NCI-H2029 (cell line): Measurements from ENCODE around the gene ATP2A1.
"Not testable (repeated sequence)": the region's sequence is repeated elsewhere in the genome, so short reads cannot be mapped to it uniquely, and the experiment has no call there.

Experiments used
- DNase-seq: peaks from one replicate; lab custom pipeline; 2025; lab: John Stamatoyannopoulos, UW

Gene ATP2A1

DNA sequence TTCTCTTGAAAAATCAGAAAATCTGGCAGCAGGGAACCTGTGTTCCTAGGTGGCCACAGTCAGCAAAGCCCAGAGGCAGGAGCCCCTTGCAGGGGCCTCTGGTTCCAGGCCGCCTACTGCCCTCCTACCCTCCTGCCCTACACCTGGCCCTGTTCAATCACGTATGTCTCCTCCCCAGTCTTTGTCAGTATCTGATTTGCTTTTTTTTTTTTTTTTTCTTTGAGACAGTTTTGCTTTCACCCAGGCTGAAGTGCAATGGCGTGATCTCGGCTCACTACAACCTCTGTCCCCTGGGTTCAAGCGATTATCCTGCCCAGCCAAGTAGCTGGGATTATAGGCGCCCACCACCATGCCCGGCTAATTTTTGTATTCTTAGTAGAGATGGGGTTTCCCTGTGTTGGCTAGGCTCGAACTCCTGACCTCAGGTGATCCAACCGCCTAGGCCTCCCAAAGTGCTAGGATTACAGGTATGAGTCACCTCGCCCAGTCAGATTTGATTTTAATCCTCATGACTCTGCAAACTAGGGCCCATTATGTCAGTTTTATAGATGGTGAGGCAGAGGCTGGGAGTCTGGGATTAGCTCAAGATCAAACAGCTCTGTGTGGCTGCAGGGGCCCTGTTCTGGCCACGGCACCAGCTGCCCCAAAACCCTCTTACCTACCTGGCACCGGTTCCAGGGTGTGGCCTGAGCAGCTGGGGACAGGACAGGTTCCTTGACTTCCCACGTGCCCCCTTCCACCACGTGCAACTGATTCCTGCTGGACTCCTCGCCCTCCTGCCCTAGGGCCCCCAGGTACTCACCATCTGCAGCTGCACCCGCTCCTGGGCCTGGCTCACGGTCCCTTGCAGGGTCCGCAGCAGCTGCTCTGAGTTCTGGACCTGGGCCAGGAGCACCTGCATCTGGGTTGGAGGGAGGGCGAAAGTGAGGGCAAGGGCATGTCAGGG is 32.1 kb downstream of the ATP2A1 start:
- DNase-seq = peak; percentile 20

DNA sequence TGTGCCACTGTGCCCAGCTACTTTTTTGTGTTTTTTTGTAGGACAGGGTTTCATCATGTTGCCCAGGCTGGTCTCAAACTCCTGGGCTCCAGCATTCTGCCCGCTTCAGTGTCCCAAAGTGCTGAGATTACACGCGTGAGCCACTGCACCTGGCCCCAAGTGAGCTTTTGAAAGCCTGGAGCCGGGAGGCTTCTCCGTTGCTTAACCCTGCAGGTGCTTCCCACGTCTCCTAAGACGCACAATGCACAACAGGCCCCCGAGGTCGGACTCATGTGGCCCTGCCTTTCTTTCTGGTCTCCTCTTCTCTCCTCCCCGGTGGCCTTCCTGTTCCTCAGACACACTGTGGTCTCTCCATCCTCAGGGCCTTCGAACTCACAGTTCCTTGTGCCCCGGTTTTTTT is 34.3 kb downstream of the ATP2A1 start:
- no peak for DNase-seq

DNA sequence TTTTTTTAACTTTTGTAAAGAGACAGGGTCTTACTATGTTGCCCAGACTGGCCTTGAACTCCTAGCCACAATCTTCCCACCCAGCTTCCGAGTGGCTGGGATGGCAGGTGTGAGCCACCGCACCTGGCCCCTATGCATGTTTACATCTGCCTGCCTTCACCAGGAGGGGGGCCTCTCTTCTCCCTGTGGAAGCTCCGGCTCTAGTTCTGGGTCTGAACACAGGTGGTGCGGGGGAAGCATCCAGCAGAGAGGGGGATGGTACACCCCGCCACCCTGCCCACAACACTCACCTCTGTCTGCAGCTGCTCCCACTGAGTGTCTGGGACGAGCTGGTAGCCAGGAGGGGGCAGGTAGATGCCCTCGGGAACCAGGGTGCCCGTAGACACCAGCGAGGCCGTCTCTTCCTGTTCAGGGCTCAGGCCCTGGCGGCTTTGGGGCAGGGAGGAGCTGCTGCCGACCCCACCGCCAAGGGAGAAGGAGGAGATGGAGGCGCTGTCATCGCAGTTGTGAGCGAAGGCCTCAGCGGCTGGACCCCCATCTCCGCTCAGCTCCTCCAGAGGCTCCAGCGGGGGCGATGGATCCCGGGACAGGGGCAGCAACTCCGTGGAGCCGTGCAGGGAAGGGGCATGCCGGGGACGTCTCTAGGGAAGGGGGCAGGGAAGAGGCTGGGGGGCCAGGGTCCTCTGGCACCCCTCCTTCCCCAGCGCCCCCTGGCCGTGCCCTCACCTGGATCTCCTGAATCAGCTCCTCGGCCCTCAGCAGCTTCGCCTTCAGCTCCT is 35.8 kb downstream of the ATP2A1 start:
- DNase-seq = no peak

DNA sequence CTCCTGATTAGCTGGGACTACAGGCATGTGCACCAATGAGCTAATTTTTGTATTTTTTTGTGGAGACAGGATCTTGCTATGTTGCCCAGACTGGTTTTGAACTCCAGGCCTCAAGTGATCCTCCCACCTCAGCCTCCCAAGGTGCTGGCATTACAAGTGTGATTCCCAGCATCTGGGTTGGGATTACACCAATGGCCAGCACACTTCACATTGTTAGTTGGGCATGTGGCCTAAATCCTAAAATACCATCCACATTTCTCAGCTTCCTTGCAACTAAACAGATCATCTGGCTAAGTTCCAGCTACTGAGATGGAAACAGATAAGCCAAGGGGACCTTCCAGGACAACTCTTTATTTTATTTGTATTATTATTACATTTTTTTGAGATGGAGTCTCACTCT is 36.9 kb downstream of the ATP2A1 start:
- DNase-seq = no peak

DNA sequence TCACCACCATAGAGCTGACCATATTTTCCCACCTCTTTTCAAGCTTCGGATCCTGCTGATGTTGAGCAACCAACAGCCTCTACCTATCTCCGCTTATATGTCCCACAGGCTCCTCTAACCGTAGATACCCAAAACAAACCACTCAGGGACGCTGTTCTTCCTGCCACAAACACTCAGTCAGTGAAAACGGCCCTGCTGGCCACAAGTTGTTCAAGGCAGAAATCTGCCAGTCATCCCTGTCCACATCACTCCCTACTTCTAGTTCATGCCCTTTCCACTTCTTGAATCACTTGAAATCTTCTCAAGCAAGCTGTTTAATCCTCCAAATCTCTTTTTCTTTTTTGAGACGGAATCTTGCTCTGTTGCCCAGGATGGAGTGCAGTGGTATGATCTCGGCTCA is 38.8 kb downstream of the ATP2A1 start:
- no peak for DNase-seq

GRCh38 chr16:28918698-28919097 is 40.4 kb downstream of the ATP2A1 start:
- no peak for DNase-seq

- DNase-seq = no peak
Observed at GRCh38 chr16:28923231-28923587, 44.9 kb downstream of the ATP2A1 start.

GRCh38 chr16:28923652-28924398 is 45.5 kb downstream of the ATP2A1 start:
- DNase-seq = no peak

- DNase-seq = no peak
Observed at GRCh38 chr16:28924399-28924761, 46.1 kb downstream of the ATP2A1 start.

DNA sequence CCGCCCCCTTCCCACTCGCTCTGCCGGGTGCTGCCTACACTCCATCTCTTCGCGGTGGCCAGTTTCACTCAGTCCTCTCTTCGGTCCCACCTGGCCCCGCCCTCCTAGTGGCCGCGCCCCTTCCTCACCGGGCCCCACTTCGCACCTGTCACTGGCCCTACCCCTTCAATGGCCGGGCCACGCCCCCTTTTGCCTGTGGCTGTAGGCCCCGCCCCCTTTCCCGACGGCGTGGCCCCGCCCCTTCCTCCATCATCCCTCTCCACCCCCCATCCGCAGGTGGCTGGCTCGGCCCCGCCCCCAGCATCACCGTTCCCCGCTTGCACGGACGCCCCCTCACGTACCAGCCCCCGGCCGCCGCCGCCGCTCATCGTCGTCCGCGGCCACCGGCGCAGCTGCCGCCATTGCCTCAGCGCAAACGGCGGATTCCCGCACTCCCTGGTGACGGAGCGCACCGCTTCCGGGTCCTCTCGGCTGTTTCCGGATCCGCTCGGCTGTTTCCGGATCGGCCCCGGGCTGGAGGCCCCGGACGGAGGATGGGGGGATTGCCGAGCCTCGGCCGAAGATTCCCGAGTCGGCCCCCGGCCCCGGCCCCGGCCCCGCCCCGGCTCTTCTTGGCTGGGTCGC is 46.6 kb downstream of the ATP2A1 start, which contains the start of gene RABEP2:
RABEP2 (minus strand) TSS at position 477 of the 624 bp plus-strand sequence; CDS start at position 402, 75 bp downstream.
- DNase-seq = peak; percentile 94

- peak; percentile 43 for DNase-seq
Observed at GRCh38 chr16:28925386-28926228, 47.3 kb downstream of the ATP2A1 start.

DNA sequence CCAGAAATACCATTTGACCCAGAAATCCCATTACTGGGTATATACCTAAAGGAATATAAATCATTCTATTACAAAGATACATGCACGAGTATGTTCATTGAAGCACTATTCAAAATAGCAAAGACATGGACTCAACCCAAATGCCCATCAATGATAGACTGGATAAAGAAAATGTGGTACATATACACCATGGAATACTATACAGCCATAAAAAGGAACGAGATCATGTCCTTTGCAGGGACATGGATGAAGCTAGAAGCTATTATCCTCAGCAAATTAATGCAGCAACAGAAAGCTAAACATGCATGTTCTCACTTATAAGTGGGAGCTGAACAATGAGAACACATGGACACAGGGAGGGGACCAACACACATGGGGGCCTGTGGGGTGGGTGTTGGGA is 48.0 kb downstream of the ATP2A1 start:
- not testable (repeated sequence) for DNase-seq

GRCh38 chr16:28927815-28928214 is 49.5 kb downstream of the ATP2A1 start:
- no peak for DNase-seq

DNA sequence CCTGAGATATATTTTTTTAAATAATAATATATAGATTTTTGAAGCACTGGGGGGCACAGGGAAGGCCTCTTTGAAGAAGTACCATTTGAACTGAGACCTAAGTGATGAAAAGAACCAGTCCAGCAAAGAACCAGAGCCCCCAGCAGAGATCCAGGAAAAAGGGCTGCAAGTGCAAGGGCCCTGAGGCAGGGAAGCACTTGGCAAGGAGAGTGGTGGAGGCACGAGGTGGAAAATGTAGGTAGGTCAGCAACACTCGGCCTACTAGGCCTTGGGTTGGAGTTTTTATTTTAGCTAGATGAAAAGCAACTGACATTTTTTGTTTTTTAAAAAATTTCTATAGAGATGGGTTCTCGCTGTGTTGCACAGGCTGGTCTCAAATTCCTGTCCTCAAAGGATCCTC is 51.9 kb downstream of the ATP2A1 start:
- DNase-seq = no peak

GRCh38 chr16:28930652-28931051 is 52.4 kb downstream of the ATP2A1 start:
- DNase-seq = no peak

DNA sequence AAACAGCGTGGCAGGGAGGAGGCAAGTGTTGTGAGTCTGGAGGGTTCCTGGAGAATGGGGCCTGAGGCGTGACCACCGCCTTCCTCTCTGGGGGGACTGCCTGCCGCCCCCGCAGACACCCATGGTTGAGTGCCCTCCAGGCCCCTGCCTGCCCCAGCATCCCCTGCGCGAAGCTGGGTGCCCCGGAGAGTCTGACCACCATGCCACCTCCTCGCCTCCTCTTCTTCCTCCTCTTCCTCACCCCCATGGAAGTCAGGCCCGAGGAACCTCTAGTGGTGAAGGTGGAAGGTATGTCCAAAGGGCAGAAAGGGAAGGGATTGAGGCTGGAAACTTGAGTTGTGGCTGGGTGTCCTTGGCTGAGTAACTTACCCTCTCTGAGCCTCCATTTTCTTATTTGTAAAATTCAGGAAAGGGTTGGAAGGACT is 53.5 kb downstream of the ATP2A1 start, which contains the start of gene CD19:
CD19 (plus strand) TSS at position 171 of the 425 bp plus-strand sequence; CDS start at position 201, 30 bp downstream.
- DNase-seq = no peak

DNA sequence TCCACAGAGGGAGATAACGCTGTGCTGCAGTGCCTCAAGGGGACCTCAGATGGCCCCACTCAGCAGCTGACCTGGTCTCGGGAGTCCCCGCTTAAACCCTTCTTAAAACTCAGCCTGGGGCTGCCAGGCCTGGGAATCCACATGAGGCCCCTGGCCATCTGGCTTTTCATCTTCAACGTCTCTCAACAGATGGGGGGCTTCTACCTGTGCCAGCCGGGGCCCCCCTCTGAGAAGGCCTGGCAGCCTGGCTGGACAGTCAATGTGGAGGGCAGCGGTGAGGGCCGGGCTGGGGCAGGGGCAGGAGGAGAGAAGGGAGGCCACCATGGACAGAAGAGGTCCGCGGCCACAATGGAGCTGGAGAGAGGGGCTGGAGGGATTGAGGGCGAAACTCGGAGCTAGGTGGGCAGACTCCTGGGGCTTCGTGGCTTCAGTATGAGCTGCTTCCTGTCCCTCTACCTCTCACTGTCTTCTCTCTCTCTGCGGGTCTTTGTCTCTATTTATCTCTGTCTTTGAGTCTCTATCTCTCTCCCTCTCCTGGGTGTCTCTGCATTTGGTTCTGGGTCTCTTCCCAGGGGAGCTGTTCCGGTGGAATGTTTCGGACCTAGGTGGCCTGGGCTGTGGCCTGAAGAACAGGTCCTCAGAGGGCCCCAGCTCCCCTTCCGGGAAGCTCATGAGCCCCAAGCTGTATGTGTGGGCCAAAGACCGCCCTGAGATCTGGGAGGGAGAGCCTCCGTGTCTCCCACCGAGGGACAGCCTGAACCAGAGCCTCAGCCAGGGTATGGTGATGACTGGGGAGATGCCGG is 54.3 kb downstream of the ATP2A1 start:
- no peak for DNase-seq

DNA sequence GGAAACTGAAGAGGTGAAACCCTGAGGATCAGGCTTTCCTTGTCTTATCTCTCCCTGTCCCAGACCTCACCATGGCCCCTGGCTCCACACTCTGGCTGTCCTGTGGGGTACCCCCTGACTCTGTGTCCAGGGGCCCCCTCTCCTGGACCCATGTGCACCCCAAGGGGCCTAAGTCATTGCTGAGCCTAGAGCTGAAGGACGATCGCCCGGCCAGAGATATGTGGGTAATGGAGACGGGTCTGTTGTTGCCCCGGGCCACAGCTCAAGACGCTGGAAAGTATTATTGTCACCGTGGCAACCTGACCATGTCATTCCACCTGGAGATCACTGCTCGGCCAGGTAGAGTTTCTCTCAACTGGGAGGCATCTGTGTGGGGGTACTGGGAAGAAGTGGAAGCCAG is 54.9 kb downstream of the ATP2A1 start:
- no peak for DNase-seq

DNA sequence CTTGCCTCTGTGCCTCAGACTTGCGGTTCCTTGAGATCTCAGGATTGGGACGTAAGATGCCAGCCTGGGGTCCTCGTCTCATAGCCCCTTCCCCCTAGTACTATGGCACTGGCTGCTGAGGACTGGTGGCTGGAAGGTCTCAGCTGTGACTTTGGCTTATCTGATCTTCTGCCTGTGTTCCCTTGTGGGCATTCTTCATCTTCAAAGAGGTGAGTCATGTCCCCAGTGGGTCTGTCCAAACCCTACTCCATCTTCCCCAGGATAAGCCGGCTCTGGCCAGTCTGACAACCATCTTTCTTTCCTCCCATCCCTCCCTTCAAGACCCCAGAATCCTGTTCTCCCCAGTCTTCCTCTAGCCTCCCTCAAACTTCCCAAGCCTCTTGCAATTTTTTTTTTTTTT is 57.1 kb downstream of the ATP2A1 start:
- DNase-seq = no peak
